GM19193 (cell line): ENCODE data around the gene TRPC4.

Source experiments
- POLR2A ChIP-seq: IDR thresholded peaks from 4 replicates; pipeline ENCODE4 v1.6.1; 2011; ENCODE audit not compliant: insufficient read depth, insufficient read length; ENCODE audit errors: extremely low read depth

TRPC4 gene

GRCh38 chr13:37869756-37870488 lies at the start of gene TRPC4:
Gene TRPC4 (minus strand): TSS chr13:37869772. CDS start chr13:37783333, 86,439 bp downstream.
- no peak for TF ChIP-seq POLR2A

DNA sequence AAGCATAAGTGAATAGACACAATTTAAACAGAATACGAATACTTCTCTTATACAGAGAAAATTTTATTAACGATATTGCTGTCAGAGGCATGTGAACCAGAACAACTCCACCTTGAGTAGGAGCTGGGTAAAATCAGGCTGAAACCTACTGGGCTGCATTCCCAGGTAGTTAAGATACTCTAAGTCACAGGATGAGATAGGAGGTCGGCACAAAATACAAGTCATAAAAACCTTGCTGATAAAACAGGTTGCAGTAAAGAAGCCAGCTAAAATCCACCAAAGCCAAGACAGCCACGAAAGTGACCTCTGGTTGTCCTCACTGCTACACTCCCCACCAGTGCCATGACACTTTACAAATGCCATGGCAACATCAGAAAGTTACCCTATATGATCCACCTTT lies 49.2 kb upstream of the TRPC4 start:
- TF ChIP-seq POLR2A = no peak

GRCh38 chr13:37918116-37918714 lies 48.6 kb upstream of the TRPC4 start:
- TF ChIP-seq POLR2A = no peak

DNA sequence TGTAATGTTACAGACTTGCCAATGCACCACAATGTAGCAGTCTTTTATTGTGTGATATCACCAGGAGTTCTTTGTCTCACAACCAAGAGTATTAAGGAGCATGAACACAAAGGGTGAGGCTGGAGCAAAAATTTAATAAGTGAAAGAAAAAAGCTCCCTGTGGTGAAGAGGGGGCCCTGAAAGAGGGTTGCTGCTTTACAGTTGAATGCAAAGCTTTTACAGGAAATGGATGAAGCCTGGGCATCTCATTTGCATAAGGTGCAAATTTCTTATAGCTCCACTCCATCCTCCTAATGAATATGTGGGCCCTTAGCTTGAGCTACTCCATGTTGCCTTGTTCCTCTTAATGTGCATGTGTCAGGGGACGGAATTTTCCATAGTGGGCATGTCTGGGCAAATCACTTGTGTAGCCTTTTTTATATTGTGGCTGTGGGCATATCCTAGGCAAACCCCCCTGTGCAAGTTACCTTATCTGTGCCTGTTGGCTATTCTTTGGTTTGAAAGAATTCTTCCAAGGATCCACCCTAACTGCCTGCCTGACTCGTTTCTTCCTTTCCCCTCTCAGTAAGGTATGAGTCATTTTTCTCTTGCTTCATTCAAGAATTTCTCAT lies 45.3 kb upstream of the TRPC4 start:
- TF ChIP-seq POLR2A = no peak

GRCh38 chr13:37910790-37911189 lies 41.2 kb upstream of the TRPC4 start:
- TF ChIP-seq POLR2A = no peak

DNA sequence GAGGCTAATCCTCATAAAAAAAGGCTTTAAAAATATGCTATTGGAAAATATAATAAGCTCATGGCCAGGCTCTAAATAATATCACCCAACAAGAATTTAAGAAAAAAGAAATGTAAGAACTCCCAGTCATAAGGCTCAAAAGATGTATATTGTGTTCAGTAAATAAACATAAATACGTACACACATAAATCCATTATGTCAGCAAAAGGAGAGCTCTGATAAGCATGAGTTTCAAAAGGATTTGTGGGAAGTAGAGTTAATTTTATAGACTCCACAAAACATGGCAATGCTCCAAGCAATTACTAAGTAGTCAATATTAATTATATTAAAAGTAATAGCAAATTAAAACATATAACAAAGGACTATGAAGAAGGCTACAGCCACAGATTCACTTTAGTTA lies 37.3 kb upstream of the TRPC4 start:
- no peak for TF ChIP-seq POLR2A

GRCh38 chr13:37905736-37906135 lies 36.2 kb upstream of the TRPC4 start:
- no peak for TF ChIP-seq POLR2A

GRCh38 chr13:37899753-37900152 lies 30.2 kb upstream of the TRPC4 start:
- no peak for TF ChIP-seq POLR2A

DNA sequence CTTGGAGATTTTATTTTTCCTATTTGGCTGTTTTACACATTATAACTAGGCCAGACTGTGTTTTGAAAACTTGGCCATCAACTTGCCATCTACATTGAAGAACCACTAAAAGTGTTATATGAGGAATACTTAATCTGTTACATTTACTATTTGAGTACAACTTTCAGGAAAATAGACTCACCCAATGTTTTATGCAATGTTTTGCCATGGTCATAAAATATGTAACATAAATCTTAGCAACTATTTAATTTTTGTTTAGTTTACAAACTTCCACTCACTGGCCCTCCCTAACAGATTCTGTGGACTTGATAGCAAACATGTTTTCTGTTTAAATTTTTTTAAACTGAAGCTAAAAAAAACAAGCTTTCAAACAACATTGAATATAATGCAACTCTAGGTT lies 23.7 kb upstream of the TRPC4 start:
- TF ChIP-seq POLR2A = no peak

DNA sequence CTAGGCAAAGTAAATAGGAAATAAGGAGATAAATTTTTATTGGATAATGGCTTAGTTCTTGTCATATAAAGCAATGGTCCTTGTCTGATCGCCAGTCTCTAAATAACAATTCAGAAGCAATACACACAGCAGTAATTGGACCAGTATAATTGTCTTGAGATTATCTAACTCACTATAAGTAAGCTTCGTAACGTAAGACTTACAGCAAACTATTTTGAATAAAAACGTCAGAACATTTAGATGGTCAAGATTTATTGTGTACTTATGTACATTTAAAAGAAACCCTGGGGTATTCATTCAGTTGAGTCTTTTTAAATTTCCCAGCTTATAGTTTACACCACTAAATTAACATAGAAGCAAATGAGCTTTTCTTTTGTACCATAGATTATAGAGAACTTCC lies 20.2 kb upstream of the TRPC4 start:
- TF ChIP-seq POLR2A = no peak

GRCh38 chr13:37889102-37889501 lies 19.5 kb upstream of the TRPC4 start:
- TF ChIP-seq POLR2A = no peak

DNA sequence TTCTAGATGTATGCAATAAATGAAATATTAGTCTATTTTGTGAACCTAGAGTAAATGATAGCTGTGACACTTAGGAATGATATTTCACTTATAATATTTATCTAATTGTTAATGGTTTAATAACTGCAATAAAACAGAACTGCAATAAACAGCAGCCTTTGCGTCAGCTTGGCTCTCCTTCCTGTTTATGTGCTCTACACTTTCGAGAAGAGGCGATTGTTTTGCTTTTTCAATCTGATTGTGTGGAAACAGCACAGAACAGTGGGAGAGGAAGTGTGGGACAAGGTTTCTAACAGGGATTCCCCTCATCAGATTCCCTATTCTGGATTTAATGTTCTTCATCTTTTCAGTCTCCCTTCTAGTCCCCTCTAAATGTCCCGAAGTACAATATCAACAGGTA lies 17.3 kb upstream of the TRPC4 start:
- TF ChIP-seq POLR2A = no peak

DNA sequence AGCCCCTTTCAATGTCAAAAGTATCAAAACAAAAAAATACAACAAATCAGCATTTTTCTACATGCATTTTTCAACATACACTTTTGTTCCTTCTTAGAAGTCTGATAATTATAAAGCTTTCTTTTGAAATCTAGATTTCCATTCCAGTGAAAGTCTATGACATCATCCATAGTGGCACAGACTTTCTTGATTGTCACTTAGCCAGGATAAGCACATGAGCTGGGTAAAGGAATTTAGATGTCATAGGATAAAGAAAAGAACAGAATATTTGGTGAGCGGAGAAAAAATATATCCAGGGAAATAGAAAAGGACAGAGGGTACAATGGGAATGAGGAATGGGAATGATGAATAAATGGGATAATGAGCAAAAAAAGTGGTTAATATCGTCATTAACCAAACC lies 15.1 kb upstream of the TRPC4 start:
- TF ChIP-seq POLR2A = no peak

DNA sequence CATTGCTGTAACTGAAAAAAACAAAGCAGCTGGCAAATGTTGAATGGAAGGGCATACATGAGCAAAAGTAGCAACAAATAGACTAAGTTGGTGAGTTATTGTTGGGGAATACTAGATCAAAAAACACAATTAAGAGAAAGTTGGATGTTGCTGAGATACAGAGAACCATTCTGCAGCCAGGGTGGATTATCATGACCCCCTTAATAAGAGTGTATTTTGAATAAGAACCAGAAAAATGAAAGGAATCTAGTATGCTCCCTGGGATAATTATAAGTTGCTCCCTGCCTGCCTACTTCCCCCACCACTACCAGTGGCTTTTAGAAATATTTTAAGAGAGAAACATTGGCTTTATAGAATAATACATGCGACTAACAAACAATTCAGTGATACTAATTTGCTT lies 14.5 kb upstream of the TRPC4 start:
- no peak for TF ChIP-seq POLR2A

DNA sequence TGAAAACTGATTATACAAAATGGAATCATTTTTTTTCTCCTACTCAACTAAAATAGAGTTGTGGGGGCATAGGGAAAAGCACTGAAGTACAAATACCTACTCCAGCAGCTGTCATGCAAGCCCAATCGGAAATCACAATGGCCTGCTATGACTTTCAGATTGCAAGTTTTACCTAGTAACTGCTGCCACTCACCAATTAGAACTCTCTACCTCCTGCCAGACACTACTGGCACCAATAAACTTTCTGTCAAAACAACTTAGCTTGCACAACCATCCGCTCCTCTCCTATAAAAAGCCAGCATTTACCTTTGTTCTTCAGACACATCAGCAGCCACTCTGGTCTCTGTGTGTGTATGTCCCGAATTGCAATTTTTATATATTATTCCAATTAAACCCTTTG lies 9.3 kb upstream of the TRPC4 start:
- TF ChIP-seq POLR2A = no peak

- no peak for TF ChIP-seq POLR2A
These were observed 8.9 kb upstream of the TRPC4 start for GRCh38 chr13:37878496-37878895.
